Large intestine (tissue), 3 donors: Measurements from ENCODE around the gene SETD9. TPM values are rescaled to one million over a fixed set of nuclear protein-coding genes. Genes with fewer than 3 reads are reported as not detected.

Experiments used
- DNase-seq, 2 donors: peaks; one replicate each; pipeline versions ENCODE4 v3.0.0 to v3.0.0-alpha.2; 2013
- H3K27ac ChIP-seq: one replicate; pipeline ENCODE4 v1.5.1; 2013; ENCODE audit warnings: low read length
- H3K27me3 ChIP-seq: 2 replicates; pipeline ENCODE4 v1.6.1; 2013; ENCODE audit warnings: low read length; ENCODE audit not compliant: control insufficient read depth, insufficient read depth
- H3K36me3 ChIP-seq: 2 replicates; pipeline ENCODE4 v1.6.1; 2013; ENCODE audit warnings: low read length; ENCODE audit not compliant: control insufficient read depth, insufficient read depth
- H3K4me1 ChIP-seq: one replicate; pipeline ENCODE4 v1.6.1; 2013; ENCODE audit warnings: low read length; ENCODE audit not compliant: control insufficient read depth, insufficient read depth
- H3K4me3 ChIP-seq: one replicate; pipeline ENCODE4 v1.5.1; 2013; ENCODE audit warnings: low read length
- H3K9me3 ChIP-seq: one replicate; pipeline ENCODE4 v1.6.1; 2013; ENCODE audit warnings: mild to moderate bottlenecking, low read depth, low read length, moderate library complexity; ENCODE audit not compliant: control insufficient read depth
- WGBS: methylation state at CpG from one replicate; pipeline ENCODE4 v1.1.5; 2013; ENCODE audit warnings: low lambda C conversion rate; ENCODE audit not compliant: insufficient coverage; 5-methylcytosine and 5-hydroxymethylcytosine counted together
- polyA plus RNA-seq: library from polyadenylated mRNA; unstranded; fragments of 120-200 nt; gene quantifications from one replicate; pipeline ENCODE4 v1.2.1, GENCODE V29; 2013

SETD9 gene
- polyA plus RNA-seq, 1 donor: 13.0 TPM

DNA sequence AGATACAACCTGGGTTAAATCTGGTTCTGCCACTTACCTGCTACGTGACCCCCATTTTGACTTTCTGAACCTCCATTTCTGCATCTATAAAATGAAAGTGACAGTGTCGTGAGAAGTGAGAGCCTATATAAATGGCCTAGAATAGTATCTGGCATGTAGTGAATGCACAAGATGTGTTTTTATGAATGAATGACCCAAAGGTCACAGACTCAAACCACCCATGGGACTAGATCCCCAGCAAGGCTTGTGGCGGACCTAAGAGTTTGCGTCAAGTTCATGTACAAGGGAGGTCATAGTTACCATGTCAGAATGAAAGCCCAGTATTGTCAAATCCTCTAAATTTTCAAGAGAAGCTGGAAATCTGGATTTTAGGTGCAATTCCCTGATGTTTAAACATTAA is 11.2 kb upstream of the SETD9 start:
- peaks cover 14% of the 10 kb centered on the region for H3K36me3 ChIP-seq
- H3K4me1 ChIP-seq: no peaks in the 10 kb centered on the region
- 100% methylated on average over 1 of the region's 4 CpGs for WGBS
- no peak overlapping the region for H3K4me3 ChIP-seq
- no peak overlapping the region for H3K27ac ChIP-seq
- H3K9me3 ChIP-seq: no peaks in the 10 kb centered on the region
- H3K27me3 ChIP-seq: no peaks in the 10 kb centered on the region
- no peak for DNase-seq

DNA sequence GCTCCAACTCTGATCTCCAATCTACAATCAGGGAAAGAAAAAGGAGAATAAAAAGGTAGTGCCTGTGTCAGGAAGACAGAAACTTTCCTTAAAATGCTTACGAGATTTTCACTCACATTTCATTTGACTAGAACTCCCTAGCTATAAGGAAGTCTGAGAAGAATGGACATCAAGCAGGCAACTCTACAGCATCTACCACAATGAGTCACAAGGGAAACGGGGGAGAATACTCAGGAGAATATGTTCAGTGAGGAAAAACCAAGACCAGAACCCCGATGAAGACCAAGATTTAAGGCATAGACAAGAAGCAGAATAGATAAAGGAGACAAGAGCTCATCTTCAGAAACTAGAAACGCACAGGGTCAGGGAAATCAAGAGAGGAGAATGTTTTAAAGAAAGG is 9.0 kb upstream of the SETD9 start:
- no peak for DNase-seq
- H3K36me3 ChIP-seq: peaks cover under 1% of the 10 kb centered on the region
- WGBS: no CpG with 5 or more reads among the region's 4 CpGs
- no peak overlapping the region for H3K4me3 ChIP-seq
- no peak overlapping the region for H3K27ac ChIP-seq
- no peaks in the 10 kb centered on the region for H3K9me3 ChIP-seq
- no peaks in the 10 kb centered on the region for H3K27me3 ChIP-seq
- H3K4me1 ChIP-seq: no peaks in the 10 kb centered on the region

DNA sequence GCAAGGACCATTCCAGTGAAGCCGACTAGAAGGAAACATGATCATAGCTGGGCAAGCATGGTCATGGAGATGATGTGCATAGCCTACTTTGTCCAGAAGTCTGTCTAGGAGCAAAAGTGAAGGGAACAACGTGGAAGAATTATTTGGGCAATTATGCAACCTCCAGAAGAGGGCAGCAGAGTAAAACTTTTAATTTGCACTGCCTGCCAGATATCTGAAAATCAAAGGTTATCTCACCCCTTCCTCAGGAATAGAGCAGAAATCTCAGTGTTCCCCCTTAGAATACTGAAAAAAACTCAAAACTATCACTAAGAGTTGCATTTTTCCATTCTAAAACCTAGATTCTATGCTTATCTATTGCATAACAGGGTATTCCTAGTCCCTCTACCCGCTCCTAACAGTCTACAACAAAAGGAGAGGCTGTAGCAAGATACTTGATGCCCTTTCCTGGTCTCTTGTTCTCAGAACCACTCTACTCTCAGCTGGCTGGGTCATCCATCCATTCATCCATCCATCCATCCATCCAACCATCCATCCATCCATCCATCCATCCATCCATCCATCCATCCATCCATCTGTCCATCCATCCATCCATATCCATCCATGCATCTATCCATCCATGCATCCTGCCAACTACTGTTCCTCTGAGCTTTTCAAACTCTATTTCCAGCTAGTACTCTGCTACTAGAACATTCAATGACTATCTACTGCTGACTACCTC is 8.4 kb upstream of the SETD9 start:
- Histone ChIP-seq H3K9me3 (no peaks in the 10 kb centered on the region), H3K4me1 (no peaks in the 10 kb centered on the region), H3K36me3 (no peaks in the 10 kb centered on the region), H3K27ac (no peak overlapping the region), H3K27me3 (no peaks in the 10 kb centered on the region), H3K4me3 (no peak overlapping the region)
- no CpG with 5 or more reads among the region's 3 CpGs for WGBS
- peak in 1 of 2 donors; percentile 26 for DNase-seq

DNA sequence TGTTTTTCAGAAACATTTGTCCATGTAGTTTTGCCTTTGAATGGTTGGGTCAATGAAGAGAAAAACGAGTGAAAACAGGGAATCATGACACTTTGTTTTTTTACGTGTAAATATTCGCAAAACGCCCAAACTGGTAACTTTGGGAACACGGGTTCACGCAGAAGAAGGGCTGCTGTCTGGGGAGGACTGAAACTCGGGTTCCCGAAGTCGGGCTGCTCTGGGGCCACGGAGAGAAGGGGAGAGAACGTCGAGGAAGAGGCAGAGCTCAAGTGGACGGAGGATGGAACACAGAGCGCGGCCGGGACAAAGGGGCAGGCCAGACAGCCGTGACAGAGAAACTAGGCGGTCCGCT is 478 bp upstream of the SETD9 start:
- Histone ChIP-seq H3K27me3 (no peaks in the 10 kb centered on the region), H3K4me3 (peak overlapping the region; percentile 74), H3K4me1 (peaks cover 4% of the 10 kb centered on the region), H3K9me3 (no peaks in the 10 kb centered on the region), H3K36me3 (no peaks in the 10 kb centered on the region), H3K27ac (peak overlapping the region; percentile 99)
- 0% methylated on average over 2 of the region's 19 CpGs for WGBS
- DNase-seq: no peak

DNA sequence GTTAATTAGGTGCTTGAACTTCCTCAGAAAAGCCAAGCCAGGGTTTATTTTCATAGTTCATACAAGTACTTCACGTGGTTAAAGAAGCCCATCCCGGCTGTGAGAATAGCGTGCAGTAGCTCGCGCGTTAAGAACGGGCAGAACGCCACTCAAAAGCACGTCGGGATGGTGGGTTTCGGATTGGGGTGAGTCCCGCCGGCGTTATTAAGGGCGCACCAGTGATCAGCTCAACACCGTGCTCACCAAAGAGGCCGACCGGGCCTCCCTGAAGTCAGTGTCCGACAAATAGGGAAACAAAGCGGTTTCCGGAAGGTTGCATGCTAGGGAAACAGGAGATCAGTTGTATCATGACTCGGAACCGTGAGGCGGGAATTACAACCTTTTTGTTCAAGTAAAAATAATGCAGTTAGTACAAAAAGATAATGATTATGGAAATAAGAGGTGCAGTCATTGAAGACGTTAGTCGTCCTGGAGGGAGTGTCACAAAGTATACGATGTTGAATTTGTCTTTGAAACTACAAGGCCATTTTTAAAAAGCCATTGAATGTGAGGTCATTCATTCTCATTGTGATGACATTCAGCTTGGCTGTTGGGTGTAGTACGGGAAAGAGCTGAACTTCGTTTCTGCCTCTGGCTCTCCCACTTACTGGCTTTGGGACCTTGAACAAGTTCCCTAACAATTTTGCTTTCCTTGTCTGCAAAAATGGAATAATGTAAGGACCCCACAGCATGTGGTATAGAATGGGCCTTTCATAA is 992 bp downstream of the SETD9 start:
- WGBS: 0% methylated on average over 1 of the region's 29 CpGs
- no peaks in the 10 kb centered on the region for H3K9me3 ChIP-seq
- no peaks in the 10 kb centered on the region for H3K27me3 ChIP-seq
- peak overlapping the region; percentile 89 for H3K27ac ChIP-seq
- peaks cover 4% of the 10 kb centered on the region for H3K4me1 ChIP-seq
- peak overlapping the region; percentile 74 for H3K4me3 ChIP-seq
- no peaks in the 10 kb centered on the region for H3K36me3 ChIP-seq
- DNase-seq: peak in 1 of 2 donors; percentile 16

DNA sequence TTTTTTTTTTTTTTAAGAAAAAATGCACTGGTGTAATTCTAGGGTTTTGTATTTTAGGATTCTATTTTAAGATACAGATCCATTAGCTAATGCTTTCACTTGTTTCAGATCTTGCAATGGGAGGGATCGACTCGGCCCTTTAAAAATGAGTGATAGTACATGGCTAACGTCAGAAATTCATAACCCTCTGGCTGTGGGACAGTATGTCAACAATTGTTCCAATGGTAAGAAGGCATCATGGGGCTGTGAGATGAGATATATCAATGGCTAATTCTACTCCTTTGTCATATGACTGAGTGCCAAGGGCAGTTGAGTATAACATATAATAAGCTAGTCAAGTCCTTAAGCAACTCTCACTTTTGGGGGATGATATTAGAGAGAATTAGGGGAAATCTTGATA is 4.4 kb downstream of the SETD9 start:
- Histone ChIP-seq H3K4me3 (no peak overlapping the region), H3K27me3 (no peaks in the 10 kb centered on the region), H3K27ac (no peak overlapping the region), H3K4me1 (peaks cover 4% of the 10 kb centered on the region), H3K9me3 (no peaks in the 10 kb centered on the region), H3K36me3 (no peaks in the 10 kb centered on the region)
- no peak for DNase-seq
- WGBS: no CpG with 5 or more reads among the region's 3 CpGs

DNA sequence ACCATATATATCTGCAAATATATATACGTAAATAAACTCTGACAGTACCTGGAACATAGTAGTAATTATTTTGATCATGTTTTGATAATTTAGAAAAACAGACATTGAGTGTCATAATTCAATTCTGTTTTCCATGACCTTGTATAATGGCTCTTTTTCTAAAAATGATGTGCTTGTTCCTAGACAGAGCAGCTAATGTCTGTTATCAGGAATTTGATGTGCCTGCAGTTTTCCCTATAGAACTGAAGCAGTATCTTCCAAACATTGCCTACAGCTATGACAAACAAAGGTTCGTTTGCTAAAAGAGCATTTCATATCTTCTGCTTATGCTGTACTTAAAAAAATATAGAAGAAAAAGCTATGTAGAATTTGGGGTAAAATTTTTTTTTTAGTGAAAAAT is 5.3 kb downstream of the SETD9 start:
- 100% methylated on average over 2 of the region's 2 CpGs for WGBS
- Histone ChIP-seq H3K36me3 (no peaks in the 10 kb centered on the region), H3K27ac (no peak overlapping the region), H3K27me3 (no peaks in the 10 kb centered on the region), H3K4me3 (no peak overlapping the region), H3K9me3 (no peaks in the 10 kb centered on the region), H3K4me1 (peaks cover 4% of the 10 kb centered on the region)
- no peak for DNase-seq

DNA sequence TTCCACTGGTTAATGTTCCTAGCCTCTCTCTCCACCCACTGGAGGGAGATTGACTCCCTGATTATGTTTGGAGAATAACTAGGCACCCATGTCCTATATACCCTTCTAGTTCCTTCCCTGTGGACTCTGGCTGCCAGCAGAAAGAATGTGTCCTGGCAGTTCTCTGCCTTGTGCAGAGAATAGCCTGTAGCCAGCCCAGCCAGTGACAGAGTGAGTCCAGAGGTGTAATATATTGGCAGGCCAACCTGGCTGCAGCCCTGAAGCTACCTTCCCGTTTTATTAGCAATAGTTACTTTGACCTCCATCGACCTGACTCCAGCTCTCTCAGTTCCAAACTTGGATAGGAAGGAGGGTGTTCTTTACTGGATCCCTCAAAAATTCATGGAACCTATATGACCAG is 8.1 kb downstream of the SETD9 start:
- peak in 1 of 2 donors; percentile 20 for DNase-seq
- no peaks in the 10 kb centered on the region for H3K27me3 ChIP-seq
- peaks cover 9% of the 10 kb centered on the region for H3K36me3 ChIP-seq
- H3K9me3 ChIP-seq: no peaks in the 10 kb centered on the region
- no CpG with 5 or more reads among the region's 2 CpGs for WGBS
- H3K4me3 ChIP-seq: no peak overlapping the region
- peak overlapping the region; percentile 6 for H3K27ac ChIP-seq
- H3K4me1 ChIP-seq: no peaks in the 10 kb centered on the region

DNA sequence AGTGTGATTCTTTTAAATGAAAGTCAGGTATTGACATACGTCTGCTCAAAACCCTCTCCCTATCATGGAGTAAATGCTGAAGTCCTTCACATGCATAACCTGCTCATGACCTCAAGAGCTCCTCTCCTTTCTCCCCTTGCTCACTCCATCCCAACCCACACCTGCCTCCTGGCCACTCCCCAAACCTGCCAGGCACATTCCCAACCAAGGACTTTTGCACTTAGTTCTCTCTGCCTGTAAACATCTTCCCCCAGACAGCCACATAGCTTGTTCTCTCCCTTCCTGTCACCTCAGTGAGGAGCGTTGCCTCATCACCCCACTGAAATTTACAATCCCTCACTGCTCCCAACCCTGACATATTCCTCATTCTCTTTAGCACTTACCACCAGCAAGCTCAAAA is 8.7 kb downstream of the SETD9 start:
- Histone ChIP-seq H3K27me3 (no peaks in the 10 kb centered on the region), H3K4me1 (no peaks in the 10 kb centered on the region), H3K27ac (peak overlapping the region; percentile 6), H3K36me3 (peaks cover 14% of the 10 kb centered on the region), H3K4me3 (no peak overlapping the region), H3K9me3 (no peaks in the 10 kb centered on the region)
- peak; percentile 70 to 75 for DNase-seq
- no CpG with 5 or more reads among the region's 2 CpGs for WGBS

DNA sequence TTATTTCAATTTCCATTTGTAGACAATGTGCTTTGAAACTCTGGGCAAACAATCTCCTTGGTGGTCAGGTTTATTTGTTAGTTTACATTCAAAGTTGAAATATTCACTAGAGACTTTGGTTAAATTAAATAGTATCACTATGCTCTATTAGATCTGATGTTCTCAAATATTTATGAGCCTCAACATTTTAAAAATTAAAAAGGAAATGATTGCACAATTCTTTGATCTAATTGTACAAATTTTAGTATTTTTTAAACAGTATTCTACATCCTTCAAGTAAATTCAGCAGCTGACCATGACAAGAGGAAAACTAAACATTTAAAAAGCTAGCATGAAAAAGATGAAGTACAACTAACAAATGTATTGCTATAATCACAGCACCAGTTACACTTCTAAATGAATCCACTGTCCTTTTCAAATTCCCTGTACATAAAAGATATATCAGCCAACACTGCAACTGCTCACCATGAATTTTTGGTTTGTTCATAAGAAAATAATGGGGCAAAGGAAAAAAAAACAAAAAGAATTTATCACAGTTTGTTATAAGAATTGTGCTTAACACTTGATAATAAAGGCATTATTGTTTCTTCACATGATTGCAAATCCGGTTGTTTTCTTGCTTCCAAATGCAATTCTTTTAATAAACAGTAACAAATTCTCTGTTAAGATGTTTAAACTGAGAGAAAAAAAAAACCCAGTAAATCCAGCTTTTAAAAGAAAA is 10.7 kb downstream of the SETD9 start:
- no peaks in the 10 kb centered on the region for H3K4me1 ChIP-seq
- H3K27me3 ChIP-seq: no peaks in the 10 kb centered on the region
- H3K27ac ChIP-seq: no peak overlapping the region
- WGBS: 100% methylated on average over 1 of the region's 1 CpG
- H3K4me3 ChIP-seq: no peak overlapping the region
- no peak for DNase-seq
- H3K36me3 ChIP-seq: peaks cover 32% of the 10 kb centered on the region
- no peaks in the 10 kb centered on the region for H3K9me3 ChIP-seq
